HG03159 (cell line): Measurements from ENCODE around the gene DPP10.
"Not testable (repeated sequence)": the region's sequence is repeated elsewhere in the genome, so short reads cannot be mapped to it uniquely, and the experiment has no call there.

Experiments used
- ATAC-seq: cut with Tn5 transposase; IDR thresholded peaks from one replicate; pipeline ENCODE4 v1.9.1; 2021; ENCODE audit warnings: mild to moderate bottlenecking, moderate library complexity; ENCODE audit not compliant: unreplicated experiment

The DPP10 gene

GRCh38 chr2:114937366-114937930, 495.0 kb downstream of the DPP10 start:
- no peak for ATAC-seq

DNA sequence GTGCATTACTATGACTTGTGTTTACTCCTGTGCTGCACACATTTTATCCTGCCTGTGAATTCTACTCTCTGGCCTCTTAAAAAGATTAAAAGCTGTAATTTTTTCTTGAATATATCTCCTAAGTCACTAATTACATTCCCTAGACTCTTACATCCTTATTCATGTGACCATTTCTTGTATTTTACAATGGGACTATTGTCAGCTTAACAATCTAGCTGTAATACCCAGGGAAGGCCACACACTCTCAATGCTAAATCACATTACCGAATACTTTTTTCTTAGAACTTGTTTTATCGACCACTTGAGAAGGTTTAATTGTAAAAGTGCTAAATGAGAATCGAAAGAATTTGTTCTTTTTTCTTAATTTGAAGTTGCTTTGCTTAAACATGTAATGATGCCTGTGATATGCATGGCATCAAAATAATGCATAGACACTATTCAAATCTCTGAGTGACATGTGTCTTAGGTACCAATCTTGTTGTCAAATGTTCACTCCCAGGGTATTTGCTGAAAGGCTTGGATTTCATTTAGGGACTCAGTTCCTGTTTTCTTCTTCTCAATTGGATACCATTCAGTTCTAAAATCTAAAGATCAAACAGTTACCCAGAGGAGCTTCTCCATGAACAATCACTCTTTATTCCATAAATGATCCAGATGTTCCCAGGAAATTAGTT, 498.5 kb downstream of the DPP10 start:
- ATAC-seq: no peak

- no peak for ATAC-seq
Measured at GRCh38 chr2:114949228-114949804, 506.9 kb downstream of the DPP10 start.

DNA sequence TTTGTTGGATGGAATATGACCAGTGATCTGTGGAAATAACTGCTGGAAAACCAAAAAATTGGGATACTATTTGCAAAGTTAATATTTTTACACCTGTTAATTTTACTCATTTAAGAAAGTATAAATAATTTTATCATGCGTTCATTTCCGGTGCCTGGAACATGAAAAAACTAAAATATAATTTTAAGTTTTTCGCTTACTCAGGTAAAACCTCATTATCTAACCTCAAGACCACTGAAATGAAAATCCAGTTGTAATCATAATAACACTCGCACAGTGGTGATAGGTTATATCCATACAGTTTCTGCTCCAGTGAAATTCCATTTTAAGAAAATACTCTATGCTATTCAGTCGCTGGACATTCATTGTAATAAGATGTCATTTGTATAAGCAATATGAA, 517.9 kb downstream of the DPP10 start:
- no peak for ATAC-seq

DNA sequence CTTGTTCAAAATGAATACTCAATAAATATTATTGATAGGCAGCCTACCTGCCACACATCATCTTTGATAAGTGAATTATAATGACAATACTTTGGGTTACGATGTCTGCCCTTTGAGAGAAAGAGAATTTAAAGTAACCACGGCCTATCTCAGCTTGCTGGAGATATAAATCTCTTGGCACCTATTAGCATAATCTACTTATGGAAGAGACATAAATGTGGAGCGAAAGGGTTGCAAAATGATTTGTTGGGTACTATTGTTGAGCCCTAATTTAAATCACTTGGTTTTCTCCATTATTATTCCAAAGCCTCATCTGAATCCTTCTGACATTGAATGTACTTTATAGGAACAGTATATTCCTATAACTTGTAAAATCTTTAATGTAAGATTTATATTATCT, 520.1 kb downstream of the DPP10 start:
- no peak for ATAC-seq

DNA sequence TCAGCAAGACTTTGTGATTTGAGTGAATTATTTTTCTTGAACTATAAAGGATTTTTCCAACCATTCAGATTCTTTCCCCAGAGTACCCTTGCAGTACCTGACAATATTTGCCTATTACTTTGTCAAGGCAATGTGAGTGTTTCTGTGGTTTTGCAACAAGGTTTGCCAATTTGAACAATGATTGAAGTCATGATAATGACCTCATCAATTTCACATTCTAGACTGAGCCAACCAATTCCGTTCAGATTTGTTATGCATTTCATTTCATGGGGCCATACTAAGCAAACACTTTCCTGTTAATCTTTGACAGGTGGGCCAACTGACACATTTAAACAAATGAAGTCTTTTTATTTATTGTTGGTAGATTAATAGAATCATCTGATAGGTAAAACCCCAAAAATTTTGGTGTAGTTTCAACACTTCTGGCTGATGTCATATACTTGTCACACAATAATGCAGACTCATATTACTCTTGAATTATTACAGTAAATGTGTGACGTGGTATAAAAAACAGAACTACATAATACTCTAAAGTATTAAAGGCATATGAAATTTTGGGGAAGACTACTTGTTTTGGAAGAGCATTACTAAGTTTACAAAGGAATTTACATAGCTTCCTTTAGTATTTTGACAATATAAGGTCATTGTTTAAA, 526.4 kb downstream of the DPP10 start:
- ATAC-seq: no peak

- ATAC-seq: not testable (repeated sequence)
Measured at GRCh38 chr2:115004321-115004720, 561.9 kb downstream of the DPP10 start.

DNA sequence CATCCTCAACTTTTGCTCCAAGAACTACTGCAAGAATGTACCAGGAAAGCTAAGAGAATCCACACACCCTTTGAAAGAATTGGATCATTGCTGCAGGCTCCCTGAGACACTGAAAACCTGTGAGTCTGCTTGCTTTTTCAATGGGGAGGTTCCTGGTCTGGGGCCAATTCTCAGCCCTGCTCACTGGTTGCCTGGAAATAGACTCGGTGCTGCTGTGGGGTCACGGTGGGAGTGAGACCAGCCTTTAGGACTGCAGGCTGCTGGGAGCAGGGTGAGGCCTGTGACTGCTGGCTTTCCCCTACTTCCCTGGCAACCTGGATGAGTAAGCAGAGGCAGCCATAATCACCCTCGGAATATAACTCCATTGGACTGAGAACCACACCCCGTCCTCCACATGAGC, 569.3 kb downstream of the DPP10 start:
- no peak for ATAC-seq

DNA sequence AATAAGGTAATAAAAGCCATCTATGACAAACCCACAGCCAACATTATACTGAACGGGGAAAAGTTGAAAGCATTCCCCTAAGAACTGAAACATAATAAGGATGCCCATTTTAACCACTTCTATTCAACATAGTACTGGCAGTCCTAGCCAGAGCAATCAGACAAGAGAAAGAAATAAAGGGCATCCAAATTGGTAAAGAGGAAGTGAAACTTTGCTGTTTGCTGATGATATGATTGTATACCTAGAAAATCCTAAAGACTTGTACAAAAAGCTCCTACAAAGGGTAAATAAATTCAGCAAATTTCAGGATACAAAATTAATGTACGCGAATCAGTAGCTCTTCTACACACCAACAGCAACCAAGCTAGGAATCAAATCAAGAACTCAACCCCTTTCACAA, 579.6 kb downstream of the DPP10 start:
- ATAC-seq: not testable (repeated sequence)

DNA sequence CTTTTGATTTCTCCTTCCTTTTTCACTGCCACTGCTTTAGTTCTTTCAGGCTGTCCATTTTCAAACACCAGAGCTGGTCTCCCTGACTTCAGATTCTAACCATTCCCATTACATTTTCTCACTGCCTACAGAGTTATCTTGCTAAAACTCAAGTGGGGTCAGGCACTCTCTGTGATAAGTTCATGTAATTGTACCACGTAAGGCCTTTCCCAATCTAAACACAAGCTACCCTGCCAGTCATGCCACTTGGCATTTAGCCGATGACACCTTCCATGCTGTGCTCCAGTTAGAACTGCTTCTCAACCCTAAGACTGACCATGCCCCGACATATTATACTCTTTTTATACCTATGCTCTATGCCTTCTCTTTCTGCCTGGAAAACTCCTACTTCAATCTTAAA, 592.4 kb downstream of the DPP10 start:
- ATAC-seq: no peak

GRCh38 chr2:115036818-115037217, 594.4 kb downstream of the DPP10 start:
- ATAC-seq: no peak

GRCh38 chr2:115057473-115057872, 615.0 kb downstream of the DPP10 start:
- ATAC-seq: no peak

- no peak for ATAC-seq
Measured at GRCh38 chr2:115070002-115070401, 627.6 kb downstream of the DPP10 start.

- no peak for ATAC-seq
Measured at GRCh38 chr2:115071534-115071933, 629.1 kb downstream of the DPP10 start.

- no peak for ATAC-seq
Measured at GRCh38 chr2:115075800-115076199, 633.4 kb downstream of the DPP10 start.

GRCh38 chr2:115077626-115078025, 635.2 kb downstream of the DPP10 start:
- no peak for ATAC-seq

DNA sequence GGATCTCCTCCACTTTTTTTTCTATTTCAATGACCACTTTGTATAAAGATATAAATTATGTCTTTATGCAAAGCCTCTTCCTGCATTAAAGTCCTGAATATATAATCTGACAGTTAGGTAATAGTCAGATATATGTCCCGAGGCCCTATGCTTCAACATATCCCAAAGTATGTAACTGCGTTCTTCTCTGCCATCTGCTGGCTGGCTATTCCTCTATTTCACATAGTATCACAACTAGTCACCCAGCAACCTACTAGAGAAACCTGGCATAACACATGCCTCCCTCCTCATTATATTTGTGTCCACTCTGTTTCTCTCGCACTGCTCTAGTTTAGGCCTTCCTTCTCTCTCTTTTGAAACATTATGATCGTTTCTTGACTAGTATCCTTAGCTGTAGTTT, 640.8 kb downstream of the DPP10 start:
- no peak for ATAC-seq

GRCh38 chr2:115083711-115084110, 641.3 kb downstream of the DPP10 start:
- no peak for ATAC-seq

- no peak for ATAC-seq
Measured at GRCh38 chr2:115084446-115084845, 642.0 kb downstream of the DPP10 start.

- ATAC-seq: not testable (repeated sequence)
Measured at GRCh38 chr2:115086051-115086620, 643.7 kb downstream of the DPP10 start.

GRCh38 chr2:115094441-115094840, 652.0 kb downstream of the DPP10 start:
- ATAC-seq: no peak

DNA sequence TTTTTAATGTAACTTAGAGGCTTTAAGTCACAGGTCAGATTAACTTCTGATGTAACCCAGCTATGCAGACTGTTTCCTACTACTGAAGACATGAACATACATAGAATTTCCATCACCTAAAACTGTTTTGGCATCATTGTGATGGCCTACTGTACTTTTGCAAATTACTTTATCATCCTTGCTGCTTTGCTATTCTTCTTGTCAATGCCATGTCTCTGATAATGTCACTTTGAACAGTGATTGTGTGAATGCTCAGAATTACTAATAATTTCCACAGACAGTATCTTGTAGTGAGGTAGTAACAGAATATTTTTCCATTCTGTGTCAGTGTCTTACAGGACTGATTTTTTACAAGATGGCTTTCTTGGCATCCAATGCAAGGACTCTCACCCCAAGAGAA, 663.5 kb downstream of the DPP10 start:
- ATAC-seq: no peak
